Karpas-422 (cell line): ENCODE measurements around the gene RPL26. TPM values are rescaled to one million over a fixed set of nuclear protein-coding genes. Genes with fewer than 3 reads are reported as not detected.

Experiments used
- DNase-seq: peaks from one replicate; pipeline ENCODE4 v3.0.0-alpha.2; 2015
- H2AFZ ChIP-seq: fragments of 200-600 bp; sonication (generic); 2 replicates; pipeline ENCODE4 v1.6.1; 2014; ENCODE audit warnings: antibody characterized with exemption, low read length, mixed read lengths
- H3K27ac ChIP-seq: fragments of 200-600 bp; sonication (generic); 2 replicates; pipeline ENCODE4 v1.5.1; 2014; ENCODE audit warnings: mild to moderate bottlenecking, low read length, moderate library complexity
- H3K27me3 ChIP-seq: fragments of 200-600 bp; sonication (generic); 2 replicates; pipeline ENCODE4 v1.6.1; 2014; ENCODE audit warnings: low read length, mixed read lengths
- H3K36me3 ChIP-seq: fragments of 200-600 bp; sonication (generic); 2 replicates; pipeline ENCODE4 v1.6.1; 2014; ENCODE audit warnings: low read length, mixed read lengths; ENCODE audit not compliant: insufficient read depth
- H3K4me1 ChIP-seq: fragments of 200-600 bp; sonication (generic); 2 replicates; pipeline ENCODE4 v1.6.1; 2014; ENCODE audit warnings: mild to moderate bottlenecking, low read length, mixed read lengths
- H3K4me2 ChIP-seq: fragments of 200-600 bp; sonication (generic); 2 replicates; pipeline ENCODE4 v1.6.1; 2014; ENCODE audit warnings: low read length, low read depth, mild to moderate bottlenecking; ENCODE audit not compliant: poor library complexity, severe bottlenecking
- H3K4me3 ChIP-seq: fragments of 200-600 bp; sonication (generic); 2 replicates; pipeline ENCODE4 v1.5.1; 2014; ENCODE audit warnings: mild to moderate bottlenecking, antibody characterized with exemption, low read length, mixed read lengths
- H3K79me2 ChIP-seq: fragments of 200-600 bp; sonication (generic); 2 replicates; pipeline ENCODE4 v1.6.1; 2014; ENCODE audit warnings: mild to moderate bottlenecking, low read length, mixed read lengths
- H3K9ac ChIP-seq: fragments of 200-600 bp; sonication (generic); 2 replicates; pipeline ENCODE4 v1.6.0; 2014; ENCODE audit warnings: low read length
- H3K9me2 ChIP-seq: fragments of 200-600 bp; sonication (generic), shearing (Covaris generic); replicated peaks from 2 replicates; pipeline ENCODE4 v1.6.0; 2014; ENCODE audit warnings: mild to moderate bottlenecking, low read length, moderate library complexity; ENCODE audit not compliant: insufficient read depth
- H3K9me3 ChIP-seq: fragments of 300-700, 200-600 bp; sonication (generic); 2 replicates; pipeline ENCODE4 v1.6.1; 2014; ENCODE audit warnings: low read length, mixed read lengths
- H4K20me1 ChIP-seq: fragments of 200-600 bp; sonication (generic); 2 replicates; pipeline ENCODE4 v1.6.1; 2014; ENCODE audit warnings: mild to moderate bottlenecking, antibody characterized with exemption, low read length, low read depth; ENCODE audit not compliant: insufficient read depth
- total RNA-seq: library from RNA; depleted of rRNA; stranded (reverse); fragments of >200 nt; shearing (Covaris generic); gene quantifications from 2 replicates; pipeline ENCODE4 v1.2.3, GENCODE V29; 2014; ENCODE audit warnings: low replicate concordance

RPL26 gene
- total RNA-seq, 1 experiment from 2014 or later = 4,201 TPM

- H3K4me2 ChIP-seq = no peak overlapping the region
These were observed 9.3 kb upstream of the RPL26 start for GRCh38 chr17:8392274-8392673.

GRCh38 chr17:8391711-8392110 is 8.7 kb upstream of the RPL26 start:
- Histone ChIP-seq H2AFZ (no peak overlapping the region), H3K9me2 (no peaks in the 10 kb centered on the region), H3K27ac (no peak overlapping the region), H3K79me2 (no peaks in the 10 kb centered on the region), H3K4me2 (no peak overlapping the region), H3K9me3 (no peaks in the 10 kb centered on the region), H3K9ac (no peak overlapping the region), H3K27me3 (no peaks in the 10 kb centered on the region), H3K36me3 (no peaks in the 10 kb centered on the region), H3K4me1 (peaks cover 5% of the 10 kb centered on the region), H4K20me1 (no peaks in the 10 kb centered on the region), H3K4me3 (no peak overlapping the region)
- no peak for DNase-seq

More at GRCh38 chr17:8392274-8392673, 9.3 kb upstream of the RPL26 start:
- Histone ChIP-seq H3K9me3 (no peaks in the 10 kb centered on the region), H4K20me1 (no peaks in the 10 kb centered on the region), H3K36me3 (no peaks in the 10 kb centered on the region), H3K4me3 (no peak overlapping the region), H3K79me2 (no peaks in the 10 kb centered on the region), H3K27ac (no peak overlapping the region), H3K4me1 (peaks cover 5% of the 10 kb centered on the region), H3K27me3 (no peaks in the 10 kb centered on the region), H3K9ac (no peak overlapping the region), H3K9me2 (no peaks in the 10 kb centered on the region), H2AFZ (no peak overlapping the region)
- DNase-seq = no peak

DNA sequence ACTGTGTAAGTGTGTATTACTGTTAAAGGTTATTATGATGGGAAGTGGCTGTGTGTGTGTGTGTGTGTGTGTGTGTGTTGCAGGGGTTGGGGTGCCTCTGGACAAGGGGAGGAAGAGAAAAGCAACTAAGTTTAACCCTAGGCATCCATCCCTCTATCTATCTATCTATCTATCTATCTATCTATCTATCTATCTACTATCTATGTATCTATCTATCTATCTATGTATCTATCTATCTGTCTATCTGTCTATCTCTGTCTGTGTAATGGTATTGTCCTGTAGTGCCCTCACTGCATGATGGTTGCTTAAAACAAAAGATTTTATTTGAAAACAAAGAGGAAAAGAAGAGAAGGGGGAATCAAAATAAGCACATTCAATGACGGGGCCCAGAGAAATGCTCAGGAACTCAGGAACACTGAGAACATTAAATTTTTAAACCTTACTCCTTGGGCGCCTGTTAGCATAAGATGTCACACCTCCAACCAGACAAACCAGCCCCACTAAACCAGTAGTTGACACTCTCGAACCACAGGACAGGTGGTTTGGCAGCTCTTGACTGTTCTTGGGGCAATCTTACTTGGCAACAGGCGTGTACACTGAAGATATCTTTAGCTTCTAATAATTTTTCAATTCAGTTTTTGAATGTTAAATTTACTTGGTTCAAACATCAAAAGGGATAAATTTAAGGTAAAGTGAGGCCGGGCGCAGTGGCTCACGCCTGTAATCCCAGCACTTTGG is 5.1 kb upstream of the RPL26 start:
- H2AFZ ChIP-seq = no peak overlapping the region
- H3K27me3 ChIP-seq = no peaks in the 10 kb centered on the region
- no peaks in the 10 kb centered on the region for H3K36me3 ChIP-seq
- no peaks in the 10 kb centered on the region for H3K9me2 ChIP-seq
- no peak overlapping the region for H3K9ac ChIP-seq
- H3K79me2 ChIP-seq = no peaks in the 10 kb centered on the region
- no peak overlapping the region for H3K4me2 ChIP-seq
- H3K27ac ChIP-seq = no peak overlapping the region
- 0 out of 2 replicates have a peak, but pooled peaks cover 3% of the 10 kb centered on the region for H4K20me1 ChIP-seq
- H3K4me1 ChIP-seq = peaks cover 9% of the 10 kb centered on the region
- no peak overlapping the region for H3K4me3 ChIP-seq
- no peaks in the 10 kb centered on the region for H3K9me3 ChIP-seq
- DNase-seq = no peak

DNA sequence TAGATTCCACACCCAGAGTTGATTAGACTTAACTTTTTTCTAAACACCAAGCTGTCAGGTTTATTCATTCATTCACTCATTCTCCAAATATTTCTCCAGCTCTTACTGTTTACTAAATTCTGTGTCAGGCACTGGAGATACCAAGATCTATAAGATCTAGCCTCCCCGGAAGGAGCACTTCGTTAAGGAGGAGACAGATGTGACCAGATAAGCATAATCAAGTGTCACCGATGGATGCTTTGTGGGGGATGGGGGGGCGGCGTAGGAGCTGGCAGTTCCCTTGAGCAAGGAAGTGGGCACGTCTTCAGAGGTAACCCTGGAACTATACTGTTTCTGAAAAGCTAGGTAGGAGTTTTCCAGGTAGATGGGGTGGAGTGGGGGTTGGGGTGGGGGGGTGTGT is 3.8 kb upstream of the RPL26 start:
- no peak overlapping the region for H3K9ac ChIP-seq
- peaks cover 12% of the 10 kb centered on the region for H3K79me2 ChIP-seq
- no peak overlapping the region for H3K27ac ChIP-seq
- H2AFZ ChIP-seq = no peak overlapping the region
- no peaks in the 10 kb centered on the region for H3K9me2 ChIP-seq
- DNase-seq = no peak
- no peaks in the 10 kb centered on the region for H3K27me3 ChIP-seq
- H3K4me3 ChIP-seq = no peak overlapping the region
- H3K36me3 ChIP-seq = peaks cover 8% of the 10 kb centered on the region
- peaks cover 11% of the 10 kb centered on the region for H4K20me1 ChIP-seq
- H3K4me2 ChIP-seq = no peak overlapping the region
- H3K9me3 ChIP-seq = no peaks in the 10 kb centered on the region
- H3K4me1 ChIP-seq = peaks cover 13% of the 10 kb centered on the region

GRCh38 chr17:8384801-8385378 is 1.9 kb upstream of the RPL26 start:
- Histone ChIP-seq H3K9me2 (no peaks in the 10 kb centered on the region), H3K36me3 (peaks cover 27% of the 10 kb centered on the region), H2AFZ (no peak overlapping the region), H3K9me3 (no peaks in the 10 kb centered on the region), H3K4me3 (peak overlapping the region; percentile 100; the same call in 1 of the 2 replicates), H3K79me2 (peaks cover 30% of the 10 kb centered on the region), H4K20me1 (peaks cover 31% of the 10 kb centered on the region), H3K27me3 (no peaks in the 10 kb centered on the region), H3K27ac (no peak overlapping the region), H3K9ac (peak overlapping the region; percentile 96), H3K4me1 (peaks cover 24% of the 10 kb centered on the region), H3K4me2 (peak overlapping the region; percentile 95)
- DNase-seq = no peak

GRCh38 chr17:8382880-8383142 is 182 bp downstream of the RPL26 start:
- Histone ChIP-seq H3K4me1 (peaks cover 24% of the 10 kb centered on the region), H3K9me2 (no peaks in the 10 kb centered on the region), H3K27ac (peak overlapping the region; percentile 80), H3K4me3 (peak overlapping the region; percentile 100), H3K9me3 (no peaks in the 10 kb centered on the region), H3K27me3 (no peaks in the 10 kb centered on the region), H3K36me3 (peaks cover 45% of the 10 kb centered on the region), H4K20me1 (peaks cover 38% of the 10 kb centered on the region), H3K9ac (peak overlapping the region; percentile 99), H3K4me2 (peak overlapping the region; percentile 95), H3K79me2 (peaks cover 30% of the 10 kb centered on the region), H2AFZ (no peak overlapping the region)
- no peak for DNase-seq

DNA sequence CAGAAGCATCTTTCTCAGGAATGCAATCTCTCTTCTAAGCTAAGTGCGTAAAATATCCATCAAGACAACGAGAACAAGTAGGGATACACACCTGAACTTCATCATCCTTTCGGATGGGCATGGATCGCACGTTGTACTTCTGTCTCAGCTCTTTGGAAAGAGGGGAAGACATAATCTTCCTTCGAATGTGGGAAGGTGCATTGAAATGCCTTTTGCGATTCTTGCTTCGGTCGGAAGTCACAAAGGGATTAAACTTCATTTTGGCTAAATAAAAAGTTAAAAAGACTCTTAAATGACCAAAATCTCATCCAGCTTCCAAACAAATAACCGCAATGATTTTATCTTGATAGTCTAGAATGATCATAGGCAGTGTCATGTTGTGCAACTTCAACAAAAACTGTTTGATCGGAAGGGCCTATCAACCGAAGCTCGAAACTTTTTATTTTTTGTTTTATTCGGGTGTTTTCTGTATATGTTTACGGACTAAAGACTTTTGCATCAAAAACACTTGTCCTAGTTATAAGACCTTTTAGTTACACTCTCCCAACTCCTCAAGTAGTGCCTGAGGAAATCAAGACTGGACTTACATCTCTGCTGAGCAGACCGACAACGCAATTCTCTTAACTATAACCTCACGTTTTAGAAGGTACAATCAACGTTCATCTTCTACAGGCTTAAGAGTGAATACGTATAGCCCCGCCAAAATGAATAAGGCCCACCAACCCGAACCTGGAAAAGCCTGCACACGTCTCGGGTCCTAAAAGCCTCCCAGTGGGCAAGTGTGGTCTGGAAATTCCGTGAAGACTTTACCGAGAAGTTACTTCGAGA is 727 bp downstream of the RPL26 start:
- DNase-seq = peak; percentile 68
- peaks cover 24% of the 10 kb centered on the region for H3K4me1 ChIP-seq
- peak overlapping the region; percentile 80 for H3K27ac ChIP-seq
- peaks cover 30% of the 10 kb centered on the region for H3K79me2 ChIP-seq
- H3K9me2 ChIP-seq = no peaks in the 10 kb centered on the region
- H3K4me3 ChIP-seq = peak overlapping the region; percentile 100
- peaks cover 50% of the 10 kb centered on the region for H3K36me3 ChIP-seq
- H3K9ac ChIP-seq = peak overlapping the region; percentile 99
- no peaks in the 10 kb centered on the region for H3K27me3 ChIP-seq
- no peaks in the 10 kb centered on the region for H3K9me3 ChIP-seq
- no peak overlapping the region for H2AFZ ChIP-seq
- H3K4me2 ChIP-seq = peak overlapping the region; percentile 95
- H4K20me1 ChIP-seq = peaks cover 40% of the 10 kb centered on the region

- no peak for DNase-seq
- Histone ChIP-seq H3K9ac (no peak overlapping the region), H2AFZ (no peak overlapping the region), H3K27me3 (no peaks in the 10 kb centered on the region), H3K4me1 (peaks cover 24% of the 10 kb centered on the region), H3K4me3 (no peak overlapping the region), H3K4me2 (no peak overlapping the region), H3K27ac (no peak overlapping the region), H4K20me1 (peaks cover 46% of the 10 kb centered on the region), H3K9me2 (no peaks in the 10 kb centered on the region), H3K9me3 (no peaks in the 10 kb centered on the region), H3K79me2 (peaks cover 30% of the 10 kb centered on the region), H3K36me3 (peaks cover 57% of the 10 kb centered on the region)
These were observed 2.9 kb downstream of the RPL26 start for GRCh38 chr17:8380049-8380448.
